ENCODE data around the gene PPP1R16B.

GRCh38 chr20:38890497-38890818 is 85.0 kb downstream of the PPP1R16B start:
- TF ChIP-seq CTCF (IDR thresholded peaks at IDR 0.05) (no peak), POLR2A (IDR thresholded peaks at IDR 0.05) (no peak)

Data from body of pancreas (tissue), 4 donors.